Measurements from ENCODE around the gene RNF114. TPM values are rescaled to one million over a fixed set of nuclear protein-coding genes. Genes with fewer than 3 reads are reported as not detected.

RNF114 gene
- polyA plus RNA-seq, 1 of the 3 experiments (the other 2 are of a cell fraction): 55.0 TPM

GRCh38 chr20:49936153-49937026, at the start of gene RNF114 (continued):
- peak; percentile 95 for TF ChIP-seq YY1 (IDR thresholded peaks at IDR 0.05; ENCODE audit: low read depth)
- TF ChIP-seq USF1 (IDR thresholded peaks at IDR 0.05; ENCODE audit: borderline replicate concordance, low read depth): no peak; the same call in 1 of the 2 replicates
- no peak for TF ChIP-seq FOXM1 (IDR thresholded peaks at IDR 0.05; ENCODE audit: low read depth)
- TF ChIP-seq TCF12 (IDR thresholded peaks at IDR 0.05): no peak
- TF ChIP-seq SMC3 (IDR thresholded peaks at IDR 0.05; ENCODE audit: low read depth, low read length): no peak
- TF ChIP-seq MXI1 (IDR thresholded peaks at IDR 0.05; ENCODE audit: low read depth, low read length): peak; percentile 95
- TF ChIP-seq ELF1 (IDR thresholded peaks at IDR 0.05): no peak
- no peak for TF ChIP-seq ZBTB33 (IDR thresholded peaks at IDR 0.05; ENCODE audit: borderline replicate concordance, low read depth)
- no peak for TF ChIP-seq FOSL2 (IDR thresholded peaks at IDR 0.05; ENCODE audit: borderline replicate concordance, low read depth)
- peak; percentile 5; the same call in 1 of the 2 replicates for TF ChIP-seq RCOR1 (IDR thresholded peaks at IDR 0.05; ENCODE audit: low read length)
- 0 out of 4 replicates have a peak, but pooled peaks of 1 of the 2 experiments have one; percentile 18 for TF ChIP-seq EP300 (IDR thresholded peaks at IDR 0.05; ENCODE audit: borderline replicate concordance in 1 of 2, low read depth in 1 of 2, low read length in 1 of 2)
- no peak for TF ChIP-seq EZH2phosphoT487 (IDR thresholded peaks at IDR 0.05; ENCODE audit: borderline replicate concordance, low read depth)

GRCh38 chr20:49886571-49887213, 49.5 kb upstream of the RNF114 start:
- TF ChIP-seq ZBTB33 (IDR thresholded peaks at IDR 0.05; ENCODE audit: borderline replicate concordance, low read depth) (no peak), FOSL2 (IDR thresholded peaks at IDR 0.05; ENCODE audit: borderline replicate concordance, low read depth) (no peak), TCF12 (IDR thresholded peaks at IDR 0.05) (no peak), RAD21 (IDR thresholded peaks at IDR 0.05; ENCODE audit: low read length) (no peak), GATA2 (CRISPR knock-in tag; IDR thresholded peaks at IDR 0.05) (no peak), CHD2 (IDR thresholded peaks at IDR 0.05; ENCODE audit: low read length, partially characterized antibody) (no peak), GABPA (IDR thresholded peaks at IDR 0.05; ENCODE audit: low read depth) (no peak)
- Histone ChIP-seq H2AFZ (ENCODE audit: low read depth) (no peak overlapping the region), H3F3A (replicated peaks; ENCODE audit: insufficient read depth) (peaks cover 5% of the 10 kb centered on the region), H3K27me3 (ENCODE audit: insufficient read depth) (no peaks in the 10 kb centered on the region), H3K9me2 (no peaks in the 10 kb centered on the region), H3K4me3 (ENCODE audit: low read depth in 2 of 2, low read length in 1 of 2) (no peak overlapping the region), H3K9ac (no peak overlapping the region), H3K9me3 (no peaks in the 10 kb centered on the region), H3K27ac (ENCODE audit: low read depth in 2 of 2, low read length in 1 of 2) (no peak overlapping the region), H3K4me1 (ENCODE audit: control insufficient read depth in 1 of 2, insufficient read depth in 2 of 2, low read depth in 1 of 2, low read length in 1 of 2) (peaks cover 0 to 3% of the 10 kb centered on the region in 2 experiments; a peak in 1 of 4 replicates), H3K36me3 (replicated peaks in 1 of 2; ENCODE audit: control insufficient read depth in 1 of 2, insufficient read depth in 2 of 2, low read length in 1 of 2) (peaks cover 0 to 27% of the 10 kb centered on the region in 2 experiments), H3K79me2 (ENCODE audit: insufficient read depth) (no peaks in the 10 kb centered on the region), H4K20me1 (ENCODE audit: insufficient read depth) (0 out of 2 replicates have a peak, but pooled peaks cover 5% of the 10 kb centered on the region), H3K4me2 (no peak overlapping the region)
- ChIA-PET CTCF (interaction anchor here (0.9 to 9.6 kb wide), 12 partner anchors 9 to 669 kb away, joined by 3 to 131 read pairs (median 11); no protein-coding TSS in a partner anchor), POLR2A (no interaction called here)
- 85% methylated on average over 17 of the region's 30 CpGs for WGBS (ENCODE audit: low lambda C conversion rate)
- DNase-seq: no peak
